Measurements from ENCODE around the gene XAB2.

XAB2 gene

GRCh38 chr19:7575434-7576040 is 53.8 kb downstream of the XAB2 start:
- DNase-seq, result no peak

GRCh38 chr19:7570761-7571160 is 58.6 kb downstream of the XAB2 start:
- no peak for DNase-seq

Measured in C1 segment of cervical spinal cord (tissue), 14 donors.